GM21737 (cell line): Measurements from ENCODE around the gene PRMT5.

Experiments
- ATAC-seq: cut with Tn5 transposase; IDR thresholded peaks from one replicate; pipeline ENCODE4 v1.9.1; 2021; ENCODE audit warnings: mild to moderate bottlenecking, moderate library complexity; ENCODE audit not compliant: unreplicated experiment

Gene PRMT5

GRCh38 chr14:22878271-22879246 lies 50.6 kb downstream of the PRMT5 start:
- ATAC-seq = no peak

GRCh38 chr14:22877000-22877501 lies 52.1 kb downstream of the PRMT5 start:
- ATAC-seq = no peak

GRCh38 chr14:22875748-22876319 lies 53.3 kb downstream of the PRMT5 start:
- ATAC-seq = no peak

GRCh38 chr14:22875003-22875747 lies 54.0 kb downstream of the PRMT5 start:
- ATAC-seq = no peak

GRCh38 chr14:22872833-22873520 lies 56.2 kb downstream of the PRMT5 start:
- ATAC-seq = no peak

- peak; percentile 22 for ATAC-seq
These were observed 56.9 kb downstream of the PRMT5 start for GRCh38 chr14:22872033-22872832.

- peak; percentile 78 for ATAC-seq
These were observed 57.7 kb downstream of the PRMT5 start, which contains the start of gene LRP10 for GRCh38 chr14:22871224-22872032. Gene LRP10, plus strand, starts transcription at chr14:22871740. Its CDS starts 564 bp downstream, at chr14:22872304.

- ATAC-seq = peak; percentile 36
These were observed 58.4 kb downstream of the PRMT5 start for GRCh38 chr14:22870811-22871223.
